KG1 (cell line): ENCODE data around the gene SEL1L.
A peak's percentile ranks its signal among the peaks of the same experiment; 100 is the strongest.
"Not testable (repeated sequence)": the region's sequence is repeated elsewhere in the genome, so short reads cannot be mapped to it uniquely, and the experiment has no call there.

Source experiments
- DNase-seq: peaks from one replicate; lab custom pipeline; 2025; lab: John Stamatoyannopoulos, UW

The SEL1L gene

DNA sequence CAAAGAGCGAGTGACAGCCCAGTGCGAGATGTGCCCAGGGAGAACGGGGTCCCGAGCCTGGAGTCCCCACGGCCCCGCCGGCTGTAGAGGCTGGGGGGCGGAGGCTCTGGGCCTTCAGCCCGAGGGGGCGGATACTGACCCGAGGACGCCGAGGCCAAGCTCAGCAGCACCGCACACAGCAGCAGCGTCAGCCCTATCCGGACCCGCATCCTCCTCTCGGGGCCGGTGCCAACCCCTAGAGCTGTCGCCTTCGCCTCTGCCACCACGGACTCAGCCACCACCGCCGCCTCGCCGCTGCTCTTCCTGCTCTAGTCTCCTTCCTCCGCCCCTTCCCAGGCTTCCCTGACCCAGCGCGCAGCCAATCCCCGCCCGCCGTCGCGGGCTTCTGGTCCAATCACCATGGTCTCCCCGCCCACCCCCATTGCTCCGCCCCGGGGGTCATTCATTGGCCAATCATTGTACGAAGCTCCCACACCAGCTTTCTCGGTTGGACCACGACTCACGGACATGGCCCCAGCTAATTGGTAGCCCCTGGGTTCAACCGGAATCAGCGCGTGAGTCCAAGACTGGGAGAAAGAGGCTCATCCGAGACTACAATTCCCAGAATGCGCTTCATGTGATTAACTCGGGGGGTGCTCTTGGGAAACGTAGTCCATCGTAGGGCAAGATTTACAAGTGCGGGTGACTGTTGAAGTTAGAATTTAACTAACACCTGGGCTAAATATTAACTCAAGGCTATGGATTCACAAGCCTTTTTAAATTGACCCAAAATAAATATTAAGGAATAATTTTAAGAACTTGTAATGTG lies at the start of gene SEL1L:
SEL1L (minus strand) TSS at position 318 of the 808 bp plus-strand sequence; CDS start at position 209, 109 bp downstream.
- DNase-seq = peak; percentile 97

DNA sequence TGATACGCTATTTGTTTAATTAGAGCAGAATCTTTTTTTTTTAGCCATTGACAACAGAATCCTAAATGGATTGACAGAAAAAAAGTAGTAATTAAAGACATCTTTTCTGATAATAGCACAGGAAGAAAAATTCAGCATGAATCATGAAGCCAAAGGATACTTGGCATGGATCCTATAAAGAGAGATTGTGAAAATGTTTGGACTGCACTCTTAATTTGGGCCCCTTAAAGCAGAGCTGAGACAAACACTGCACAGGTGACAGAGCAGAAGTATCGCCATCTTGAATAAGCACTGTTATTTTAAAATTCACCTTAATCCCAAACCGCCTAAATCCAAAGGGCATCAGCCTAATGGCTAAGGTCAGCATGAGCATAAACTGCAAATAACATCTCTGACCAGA lies 48.8 kb upstream of the SEL1L start:
- no peak for DNase-seq

DNA sequence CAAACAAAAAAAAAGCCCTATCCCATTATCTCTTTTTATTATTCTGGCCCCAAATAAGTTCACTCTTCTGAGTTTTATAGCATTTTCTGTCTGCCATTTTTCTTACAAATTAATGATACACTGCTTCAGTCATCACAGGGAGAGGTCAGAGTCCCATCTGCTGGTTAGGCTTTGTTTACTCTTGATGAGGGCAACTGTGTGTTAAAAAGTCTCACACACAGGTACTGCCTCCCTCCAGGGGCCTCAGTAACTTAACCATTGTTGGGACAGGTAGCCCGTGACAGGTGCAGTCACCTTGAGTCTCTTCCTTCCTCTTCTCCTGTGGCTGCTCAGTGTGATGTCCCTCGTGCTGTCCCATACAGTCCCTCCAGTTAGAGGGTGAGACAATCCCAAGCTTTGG lies 45.5 kb upstream of the SEL1L start:
- DNase-seq = no peak

DNA sequence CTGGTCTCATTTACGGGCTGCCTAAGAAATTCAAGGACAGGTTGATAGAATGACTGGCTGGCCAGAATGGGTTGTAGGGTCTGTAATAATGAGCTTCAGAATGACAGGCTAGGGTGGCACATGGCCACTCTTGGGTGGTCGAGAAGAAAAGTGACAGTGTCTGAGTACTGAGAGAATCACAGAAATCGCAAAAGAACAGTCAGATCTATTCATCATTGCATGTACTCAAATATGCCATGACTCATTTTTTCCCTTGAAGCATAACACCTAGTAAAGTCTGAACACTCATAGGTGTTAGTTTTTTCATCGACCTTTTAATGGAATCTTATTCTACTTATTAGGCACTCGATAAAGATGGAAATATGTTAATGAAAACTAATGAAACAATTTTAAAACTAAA lies 37.8 kb upstream of the SEL1L start:
- DNase-seq = no peak

DNA sequence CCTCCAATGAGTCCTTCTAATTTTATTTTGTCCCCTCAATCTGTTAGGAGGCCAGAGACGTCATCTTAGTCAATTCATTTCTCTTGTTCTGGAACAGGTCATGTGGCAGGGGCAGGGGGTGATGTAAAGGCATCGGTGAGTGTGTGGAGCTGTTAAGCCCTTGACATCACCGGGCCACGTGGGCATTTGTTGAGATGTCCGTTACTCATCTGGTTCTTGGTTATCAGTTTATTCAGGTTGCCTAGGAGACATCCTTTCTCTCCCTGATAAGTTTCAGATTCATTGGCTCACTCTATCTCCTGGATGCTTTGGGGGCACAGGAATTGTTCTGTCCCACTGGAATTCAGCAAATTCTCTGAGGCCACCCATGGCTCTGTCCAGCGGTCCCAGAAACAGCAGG lies 33.6 kb upstream of the SEL1L start:
- DNase-seq = no peak

DNA sequence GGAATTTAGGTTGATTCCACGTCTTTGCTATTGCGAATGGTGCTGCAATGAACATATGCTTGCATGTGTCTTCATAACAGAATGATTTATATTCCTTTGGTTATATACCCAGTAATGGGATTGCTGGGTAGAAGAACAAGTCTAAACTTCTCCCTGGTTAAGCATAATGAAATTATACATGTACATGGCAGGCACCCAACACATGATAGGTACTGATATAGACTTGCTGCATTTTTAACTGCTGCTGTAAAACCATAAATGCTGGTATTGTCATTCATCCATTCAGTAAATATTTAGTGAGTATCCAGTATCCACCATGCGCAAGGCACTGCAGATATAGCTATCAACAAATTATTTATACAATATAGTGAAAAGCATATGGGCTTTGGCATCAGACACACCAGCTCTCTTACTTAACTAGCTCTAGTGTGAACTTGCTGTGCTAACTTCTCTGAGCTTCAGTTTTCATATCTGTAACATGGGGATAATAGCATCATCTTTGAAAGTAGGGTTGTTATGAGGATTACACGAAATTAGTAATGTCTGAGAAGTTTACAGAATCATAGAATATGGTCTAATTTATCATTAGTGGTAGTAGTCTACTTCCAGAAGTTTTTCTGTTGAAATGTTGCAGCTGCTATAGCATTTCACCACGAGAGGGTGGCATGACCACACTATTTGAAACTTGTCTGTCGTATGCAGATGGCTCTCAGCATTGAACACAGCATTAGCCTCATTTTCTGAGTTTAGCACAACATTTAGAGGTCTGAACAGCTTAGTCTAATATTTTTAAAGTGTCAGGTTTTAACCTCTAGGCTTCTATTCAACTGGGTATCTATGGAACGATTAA lies 32.0 kb upstream of the SEL1L start:
- peak; percentile 44 for DNase-seq

DNA sequence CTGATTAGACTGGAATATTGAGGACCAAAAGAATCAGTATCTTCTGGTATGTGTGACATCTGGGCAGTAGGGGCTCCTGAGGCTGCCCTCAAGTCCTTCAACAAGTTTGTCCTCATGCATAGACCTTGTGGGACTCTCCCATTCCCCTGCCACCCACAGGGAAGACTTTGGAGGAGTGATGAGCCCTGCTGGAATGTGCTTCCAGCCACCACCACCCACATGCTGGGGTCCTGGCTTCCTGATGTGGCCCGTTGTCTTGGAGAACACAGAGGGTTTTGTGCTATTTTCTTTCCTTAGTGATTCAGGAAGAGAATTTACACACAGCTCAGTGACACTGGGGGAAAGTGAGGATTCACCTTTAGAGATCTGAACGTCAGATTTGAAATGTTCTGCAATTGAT lies 29.2 kb upstream of the SEL1L start:
- DNase-seq = no peak

DNA sequence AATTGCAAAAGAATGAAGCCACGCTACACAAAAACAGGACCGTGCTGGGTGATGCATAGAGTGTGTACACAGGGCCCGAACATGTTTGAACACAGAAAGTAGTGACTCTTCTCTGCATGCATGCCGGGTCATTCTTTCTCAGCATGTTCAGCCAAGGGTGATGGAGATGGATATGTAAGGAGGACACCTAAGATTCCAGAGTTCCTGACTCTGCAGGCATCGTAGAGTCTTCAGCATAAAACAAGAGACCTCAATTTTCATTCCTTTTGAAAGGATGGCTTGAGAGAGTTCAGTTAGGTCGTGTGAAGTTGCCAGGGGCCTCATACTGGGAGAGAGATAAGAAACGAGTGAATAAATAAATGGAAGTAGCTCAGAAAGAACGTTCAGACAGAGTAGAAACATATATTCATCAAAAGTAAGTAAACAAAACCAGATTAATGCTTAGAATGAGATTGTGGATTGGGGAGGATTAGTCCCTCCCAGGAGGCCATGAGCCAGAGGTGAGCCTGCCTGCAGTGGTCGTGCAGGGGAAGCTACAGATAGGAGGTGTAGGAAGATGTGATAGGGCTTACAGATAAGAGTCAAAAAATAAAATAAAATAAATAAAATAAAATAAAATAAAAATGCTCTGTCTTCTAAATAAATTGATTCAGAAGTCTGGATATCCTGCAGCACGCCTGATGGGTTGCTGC lies 27.6 kb upstream of the SEL1L start:
- no peak for DNase-seq

DNA sequence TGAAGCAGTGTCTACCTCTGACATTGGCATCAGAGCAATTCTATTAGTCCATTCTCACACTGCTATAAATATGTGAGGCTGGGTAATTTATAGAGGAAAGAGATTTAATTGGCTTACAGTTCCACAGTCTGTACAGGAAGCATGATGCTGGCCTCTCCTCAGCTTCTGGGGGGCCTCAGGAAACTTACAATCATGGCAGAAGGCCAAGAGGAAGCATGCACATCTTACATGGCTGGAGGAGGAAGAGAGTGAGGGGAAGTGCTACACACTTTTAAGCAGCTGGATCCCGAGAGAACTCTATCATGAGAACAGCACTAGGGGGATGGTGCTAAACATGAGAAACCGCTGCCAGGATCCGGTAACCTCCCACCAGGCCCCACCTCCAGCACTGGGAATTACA lies 25.7 kb upstream of the SEL1L start:
- no peak for DNase-seq

DNA sequence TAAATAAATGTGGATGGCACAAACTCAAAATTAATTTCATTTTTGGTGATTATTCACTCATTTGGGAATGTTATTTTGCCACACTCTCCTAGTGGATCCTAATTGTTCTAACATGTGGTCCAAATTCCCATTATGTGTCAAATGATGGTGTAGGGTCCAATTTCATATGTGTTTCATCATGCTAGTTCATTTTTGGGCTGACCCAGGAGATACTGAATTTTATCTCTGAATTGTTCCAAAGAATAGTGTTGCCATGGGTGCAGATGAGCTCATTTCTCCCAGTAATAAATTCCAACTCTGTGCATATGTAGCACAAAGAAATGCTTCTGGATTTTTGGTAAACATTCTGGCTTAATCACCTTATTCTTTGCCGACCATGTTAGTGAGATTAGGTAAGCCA lies 23.5 kb upstream of the SEL1L start:
- DNase-seq = no peak

DNA sequence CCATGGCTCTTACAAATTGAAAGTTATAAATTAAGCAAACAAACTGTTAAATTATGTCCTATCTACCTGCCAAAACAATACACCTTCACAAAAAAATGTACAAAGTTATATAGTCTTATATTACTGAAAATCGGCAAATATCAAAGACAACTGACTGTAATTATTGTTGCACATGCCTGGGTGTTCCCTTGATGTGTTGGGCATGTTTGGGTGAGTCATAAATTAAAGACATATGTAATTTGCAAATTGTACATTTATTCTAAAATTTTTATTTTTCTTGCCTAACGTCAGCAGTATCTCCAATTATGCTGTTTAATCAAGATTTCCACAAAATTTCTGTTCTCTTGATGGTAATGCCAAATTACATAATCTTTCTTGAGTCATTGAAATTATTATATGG lies 22.0 kb upstream of the SEL1L start:
- no peak for DNase-seq

DNA sequence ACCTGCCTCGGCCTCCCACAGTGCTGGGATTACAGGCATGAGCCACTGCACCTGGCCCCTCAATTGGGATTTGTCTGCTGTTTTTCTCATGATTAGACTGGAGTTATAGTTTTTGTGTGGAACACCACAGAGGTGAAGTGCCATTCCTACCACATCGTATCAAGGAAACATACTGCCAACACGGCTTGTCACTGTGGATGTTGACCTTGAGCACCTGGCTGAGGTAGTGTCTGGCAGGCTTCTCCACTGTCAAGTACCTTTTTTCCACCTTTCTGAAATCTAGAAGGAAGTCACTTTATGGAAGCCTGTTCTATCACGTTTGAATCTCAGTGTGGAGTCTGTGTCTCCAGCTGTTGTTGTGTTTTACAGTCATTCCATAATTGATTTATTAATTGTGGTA lies 21.4 kb upstream of the SEL1L start:
- DNase-seq = no peak

DNA sequence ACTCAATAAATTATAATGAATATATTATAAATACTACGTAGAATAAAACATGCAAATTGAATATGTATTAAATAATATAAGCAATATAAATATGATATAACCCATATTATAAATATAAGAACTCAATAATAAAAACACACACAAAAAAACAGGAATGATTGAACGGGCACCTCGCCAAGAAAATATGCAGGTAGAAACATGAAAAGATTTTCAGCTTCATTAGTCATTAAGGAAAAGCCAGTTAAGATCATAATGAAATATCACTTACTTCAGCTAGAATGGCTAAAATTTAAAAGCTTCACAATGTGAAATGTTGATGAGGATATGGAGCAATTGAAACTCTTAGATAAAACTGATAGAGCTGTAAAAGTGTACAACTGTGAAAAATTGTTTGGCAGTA lies 17.8 kb upstream of the SEL1L start:
- no peak for DNase-seq

DNA sequence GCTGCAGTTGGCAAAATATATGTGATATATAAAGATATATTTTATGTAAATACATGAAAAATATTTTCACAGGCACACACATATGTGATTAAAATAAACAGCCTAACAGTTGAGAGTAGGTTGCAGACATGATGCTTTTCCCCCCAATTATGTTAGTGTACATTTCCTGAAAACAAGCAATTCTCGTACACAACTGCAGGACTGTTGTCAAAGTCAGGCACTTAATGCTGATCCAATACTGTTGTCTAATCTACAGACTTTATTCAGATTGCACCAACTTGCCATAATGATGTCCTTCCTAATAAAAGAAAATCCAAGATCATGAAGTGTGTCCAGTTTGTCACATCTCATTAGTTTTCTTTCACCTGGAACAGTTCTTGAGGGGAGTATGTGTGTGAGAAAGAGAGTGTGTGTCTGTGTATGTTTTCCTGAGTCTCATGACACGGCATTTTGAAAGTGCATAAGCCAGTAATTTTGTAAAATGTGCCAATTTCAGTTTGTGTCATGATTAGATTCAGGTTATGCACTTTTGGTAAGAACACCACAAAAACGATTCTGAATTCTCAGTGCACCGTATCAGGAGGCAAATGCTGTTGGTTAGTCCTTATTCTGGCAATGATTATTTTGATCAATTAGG lies 16.5 kb upstream of the SEL1L start:
- DNase-seq = no peak

DNA sequence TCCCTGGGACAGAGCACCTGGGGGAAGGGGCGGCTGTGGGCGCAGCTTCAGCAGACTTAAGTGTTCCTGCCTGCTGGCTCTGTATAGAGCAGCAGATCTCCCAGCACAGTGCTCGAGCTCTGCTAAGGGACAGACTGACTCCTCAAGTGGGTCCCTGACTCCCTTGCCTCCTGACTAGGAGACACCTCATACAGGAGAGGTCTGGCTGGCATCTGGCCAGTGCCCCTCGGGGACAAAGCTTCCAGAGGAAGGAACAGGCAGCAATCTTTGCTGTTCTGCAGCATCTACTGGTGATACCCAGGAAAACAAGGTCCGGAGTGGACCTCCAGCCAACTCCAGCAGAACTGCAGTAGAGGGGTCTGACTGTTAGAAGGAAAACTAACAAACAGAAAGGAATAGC lies 7.6 kb upstream of the SEL1L start:
- DNase-seq = not testable (repeated sequence)

DNA sequence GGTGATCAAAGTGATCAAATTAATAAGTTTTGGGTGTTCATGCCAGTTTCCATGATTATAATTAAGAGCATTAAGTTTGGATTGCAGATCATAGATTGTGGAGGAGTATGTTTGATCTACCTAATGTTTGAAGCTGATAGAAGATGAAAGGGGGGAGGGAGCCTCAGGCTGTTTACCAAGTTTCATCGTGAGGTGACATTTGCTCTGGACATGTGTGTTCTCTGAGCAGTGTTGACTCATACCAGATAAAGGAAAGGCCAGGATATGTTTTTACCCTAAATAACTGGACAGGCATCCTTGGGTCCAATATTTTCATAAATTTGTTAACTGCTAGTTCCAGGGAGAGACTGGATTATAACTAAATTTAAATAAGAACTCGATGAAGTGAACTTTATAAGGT lies 3.5 kb upstream of the SEL1L start:
- DNase-seq = no peak

DNA sequence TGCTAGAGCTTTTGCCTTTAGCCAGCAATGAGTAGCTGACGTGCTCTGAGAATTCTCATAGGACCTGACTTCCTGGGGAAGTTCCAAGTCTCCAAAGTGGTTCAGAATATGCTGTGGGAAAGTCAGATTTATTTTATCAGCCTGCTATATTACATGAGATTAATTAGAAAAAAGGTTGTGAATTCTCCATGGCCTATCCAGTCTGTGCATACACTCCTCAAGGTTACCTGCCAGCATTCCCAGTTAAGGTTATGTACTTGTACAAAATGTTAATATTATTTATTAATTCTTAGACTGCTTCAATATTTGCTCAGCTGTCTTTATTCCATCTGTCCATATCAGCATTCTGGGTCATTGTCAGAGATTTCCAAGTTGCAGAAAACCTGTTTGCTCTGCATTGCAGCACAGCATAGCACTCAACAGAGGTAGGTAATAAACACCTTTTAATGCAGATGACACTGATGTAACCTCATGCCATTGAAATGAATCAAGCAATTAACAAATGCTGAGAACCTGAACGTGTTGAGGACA lies 2.7 kb upstream of the SEL1L start:
- DNase-seq = no peak

DNA sequence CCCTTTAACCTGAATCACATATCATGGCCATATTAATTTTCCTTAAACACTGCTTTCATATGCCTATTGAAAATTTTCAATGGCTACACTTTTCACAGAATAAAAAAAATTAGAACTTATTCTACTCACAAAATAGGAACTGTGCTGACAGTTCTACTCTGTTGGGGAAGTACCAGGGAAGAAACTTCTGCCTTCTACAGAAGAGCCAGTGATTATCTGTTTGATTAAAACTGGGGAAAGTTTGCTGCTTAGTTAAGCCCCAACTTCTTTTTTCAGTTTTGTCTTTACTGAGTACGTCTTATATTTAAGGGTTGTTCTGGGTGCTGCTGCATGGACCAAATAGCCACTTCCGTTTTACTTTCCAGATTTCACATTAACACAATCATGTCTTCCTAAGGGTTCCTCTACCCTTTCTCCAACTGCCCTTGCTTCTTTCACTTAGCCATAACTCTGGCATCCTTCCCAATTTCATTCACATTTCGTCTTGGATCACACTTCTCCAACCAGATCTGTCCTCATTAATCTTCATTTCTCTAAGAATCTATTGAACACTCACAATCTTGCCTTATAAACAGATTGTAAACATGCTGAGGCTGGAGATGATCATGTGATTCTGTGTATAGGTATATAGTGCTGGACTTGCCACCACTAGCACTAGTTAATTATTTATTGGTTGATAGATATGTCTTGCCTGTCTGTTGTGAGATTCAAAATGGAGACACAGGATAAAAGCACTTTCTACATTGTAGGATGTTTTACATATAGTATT lies 1.9 kb upstream of the SEL1L start:
- DNase-seq = no peak

DNA sequence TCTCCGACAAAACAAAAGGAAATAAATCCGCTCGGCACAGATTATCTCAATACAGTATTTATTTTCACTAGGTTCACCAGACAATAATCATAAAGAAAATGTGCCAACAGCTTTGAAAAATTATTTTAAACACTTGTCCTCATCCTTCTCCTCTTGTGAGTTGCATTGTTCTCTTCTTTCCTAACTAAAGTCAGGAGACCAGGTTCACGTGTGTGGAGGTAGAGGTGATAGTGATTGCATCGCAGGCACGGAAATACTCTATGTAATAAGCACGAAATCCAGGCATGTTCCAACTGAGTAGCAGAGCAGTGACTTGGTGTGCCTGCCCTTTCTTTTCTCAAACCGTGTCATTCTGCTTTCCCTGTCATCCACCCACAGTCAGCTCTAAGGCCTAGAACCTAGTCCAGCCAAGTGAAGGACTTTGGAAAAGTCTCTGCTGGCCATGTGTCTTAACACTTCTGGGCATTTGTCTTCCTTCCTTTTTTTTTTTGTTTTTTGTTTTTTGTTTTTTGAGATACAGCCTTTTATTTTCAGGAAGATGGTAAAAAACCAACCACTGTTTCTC lies 939 bp upstream of the SEL1L start:
- no peak for DNase-seq

DNA sequence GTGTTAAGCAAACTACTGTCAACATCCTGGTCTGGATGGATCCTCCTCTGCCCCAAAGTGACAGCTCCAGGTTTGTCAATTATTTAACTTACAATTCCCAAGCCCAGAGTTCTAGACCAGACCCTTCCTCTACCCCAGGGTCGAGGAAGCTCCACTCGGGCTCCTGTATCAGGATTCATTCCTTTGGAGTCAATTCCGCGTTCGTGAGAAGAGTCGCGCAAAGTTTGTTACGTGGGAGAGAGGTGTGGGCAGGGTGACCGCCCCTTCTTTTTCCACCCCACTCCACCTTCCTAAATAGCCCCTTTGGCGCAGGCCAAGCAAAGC lies 479 bp downstream of the SEL1L start:
- DNase-seq = no peak

DNA sequence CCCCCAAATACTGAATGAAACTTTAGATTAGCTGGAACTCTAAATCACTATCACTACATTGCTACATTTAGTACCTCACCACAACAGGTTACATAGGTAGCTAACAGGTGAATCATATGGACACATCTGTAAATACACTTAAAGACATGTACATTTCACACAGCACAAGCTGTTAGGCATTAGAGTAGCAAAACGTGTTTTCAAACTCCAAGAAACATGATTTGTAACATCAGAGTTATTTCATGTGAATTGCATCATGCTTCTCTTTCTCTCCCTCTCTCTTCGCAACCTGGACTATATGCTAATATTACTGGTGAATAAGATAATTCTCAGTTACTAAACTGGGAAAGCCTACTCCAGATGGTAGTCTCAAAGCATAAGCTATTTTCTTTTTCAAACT lies 4.3 kb downstream of the SEL1L start:
- DNase-seq = no peak
